Kidney tubule cell (primary cell): ENCODE data around the gene DAPK3.
"Not testable (repeated sequence)": the region's sequence is repeated elsewhere in the genome, so short reads cannot be mapped to it uniquely, and the experiment has no call there.

Source experiments
- DNase-seq: peaks from one replicate; pipeline ENCODE4 v3.0.0-alpha.2; 2018; ENCODE audit warnings: low spot score

DAPK3 gene

GRCh38 chr19:3970808-3971598 lies at the start of gene DAPK3:
DAPK3 (minus strand) TSS chr19:3971099; CDS start chr19:3969735, 1,364 bp downstream.
- peak; percentile 99 for DNase-seq

- no peak for DNase-seq
Measured at GRCh38 chr19:4019578-4019977, 48.7 kb upstream of the DAPK3 start.

GRCh38 chr19:4018775-4019504 lies 48.0 kb upstream of the DAPK3 start:
- no peak for DNase-seq

- no peak for DNase-seq
Measured at GRCh38 chr19:4018140-4018613, 47.3 kb upstream of the DAPK3 start.

GRCh38 chr19:4016903-4017638 lies 46.2 kb upstream of the DAPK3 start:
- DNase-seq = no peak

GRCh38 chr19:4016486-4016885 lies 45.6 kb upstream of the DAPK3 start:
- no peak for DNase-seq

GRCh38 chr19:4015705-4016402 lies 45.0 kb upstream of the DAPK3 start:
- no peak for DNase-seq

GRCh38 chr19:4014541-4015491 lies 43.9 kb upstream of the DAPK3 start:
- DNase-seq = peak; percentile 56

- no peak for DNase-seq
Measured at GRCh38 chr19:4013886-4014540, 43.1 kb upstream of the DAPK3 start.

GRCh38 chr19:4012975-4013634 lies 42.2 kb upstream of the DAPK3 start:
- DNase-seq = no peak

GRCh38 chr19:4012092-4012974 lies 41.4 kb upstream of the DAPK3 start:
- DNase-seq = no peak

GRCh38 chr19:4011430-4011829 lies 40.5 kb upstream of the DAPK3 start:
- DNase-seq = not testable (repeated sequence)

GRCh38 chr19:4010808-4011110 lies 39.9 kb upstream of the DAPK3 start:
- DNase-seq = no peak

GRCh38 chr19:4009990-4010807 lies 39.3 kb upstream of the DAPK3 start:
- no peak for DNase-seq

GRCh38 chr19:4007836-4008539 lies 37.1 kb upstream of the DAPK3 start:
- no peak for DNase-seq

GRCh38 chr19:4007021-4007835 lies 36.3 kb upstream of the DAPK3 start, which contains the start of gene PIAS4:
PIAS4 (plus strand) TSS chr19:4007736; CDS start chr19:4007761, 25 bp downstream.
- DNase-seq = peak; percentile 97
